Body of pancreas (tissue), 4 donors: ENCODE data around the gene NEB.

ENCODE experiments used
- CTCF ChIP-seq, 7 experiments: fragments of 450-650 bp in 4 of 7; fragments of 200-600 bp in 3 of 7; sonication (generic) in 3 of 7; IDR thresholded peaks; one replicate each; pipeline ENCODE4 v1.5.1; 2016 to 2019; ENCODE audit warnings: antibody characterized with exemption in 7 of 7
- POLR2A ChIP-seq, 3 donors: fragments of 450-650 bp; IDR thresholded peaks; one replicate each; pipeline ENCODE4 v1.6.1; 2016; ENCODE audit warnings: antibody characterized with exemption in 3 of 3, mild to moderate bottlenecking in 2 of 3

- TF ChIP-seq CTCF (IDR thresholded peaks at IDR 0.05): no peak
- no peak for TF ChIP-seq POLR2A (IDR thresholded peaks at IDR 0.05)
Measured at GRCh38 chr2:151729837-151730236, 4.4 kb downstream of the NEB start.
